ENCODE results near the gene TBX2. TPM values are rescaled to one million over a fixed set of nuclear protein-coding genes. Genes with fewer than 3 reads are reported as not detected.
A peak's percentile ranks its signal among the peaks of the same experiment; 100 is the strongest.

TBX2 gene
- total and polyA plus RNA-seq, 9 of the 15 experiments (the other 6 are each of a cell fraction or from before 2014, with no cell fraction given): 0.18 TPM; not detected in 8

DNA sequence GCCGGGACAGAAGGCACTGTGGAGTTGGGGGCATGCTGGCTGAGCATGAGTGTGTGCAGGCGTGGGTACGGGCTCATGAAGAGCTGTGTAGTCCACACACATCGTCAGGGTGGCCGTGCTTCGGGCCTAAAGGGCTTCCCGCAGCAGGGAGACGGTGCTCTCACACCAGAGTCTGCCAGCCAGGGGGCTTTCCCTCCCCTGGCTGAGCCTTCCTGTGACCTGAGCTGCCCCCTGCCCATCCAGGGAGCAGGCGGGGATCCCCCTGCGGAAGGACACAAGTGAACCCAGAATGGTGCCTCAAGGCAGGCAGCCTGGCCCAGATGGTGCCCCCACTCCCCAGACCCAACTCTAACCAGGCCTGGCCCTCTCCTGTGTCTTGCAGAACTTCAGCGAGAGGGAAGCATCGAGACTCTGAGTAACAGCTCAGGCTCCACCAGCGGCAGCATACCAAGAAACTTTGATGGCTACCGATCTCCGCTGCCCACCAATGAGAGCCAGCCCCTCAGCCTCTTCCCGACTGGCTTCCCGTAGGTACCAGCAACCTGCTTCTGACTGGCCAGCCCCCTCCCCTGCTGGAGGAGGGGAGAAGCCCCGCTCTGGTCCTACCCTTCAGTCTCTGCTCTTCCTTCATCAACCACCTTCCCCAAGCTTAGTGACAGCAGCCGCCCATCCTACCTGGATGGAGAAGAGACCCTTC, 7.9 kb upstream of the TBX2 start:
- no peak for DNase-seq (ENCODE audit: extremely low read depth in 1 of 4, low spot score in 3 of 4)
- no peaks in the 10 kb centered on the region for H3K36me3 ChIP-seq (ENCODE audit: control insufficient read depth, insufficient read depth, low read length)
- ChIA-PET POLR2A (interaction anchor here (0.6 kb wide), 1 partner anchor 41 kb away, joined by 3 read pairs; no protein-coding TSS in a partner anchor), CTCF (ENCODE audit: low intra/inter-chr PET ratio) (no interaction called here)
- H3K4me1 ChIP-seq (replicated peaks in 1 of 2; ENCODE audit: control insufficient read depth in 2 of 2, insufficient read depth in 2 of 2, low read length in 2 of 2): peaks cover 0 to 10% of the 10 kb centered on the region in 2 experiments; a peak in 2 of 5 replicates
- H3K79me2 ChIP-seq (ENCODE audit: control insufficient read depth, insufficient read depth, low read length): no peaks in the 10 kb centered on the region
- H3K27ac ChIP-seq (ENCODE audit: extremely low read depth, low read depth, low read length): no peak overlapping the region
- no peak overlapping the region for H2AFZ ChIP-seq (ENCODE audit: low read depth, low read length)
- peaks cover 13% of the 10 kb centered on the region; the same call in 1 of the 2 replicates for H4K20me1 ChIP-seq (replicated peaks; ENCODE audit: control insufficient read depth, insufficient read depth, low read length)
- 0% methylated on average over 19 of the region's 19 CpGs for WGBS (ENCODE audit: insufficient coverage, low coverage, missing lambda C conversion rate)
- in situ Hi-C loops (cut with MboI) (no loop called here), intact Hi-C loops (cut with micrococcal nuclease) (loop anchor here (5.0 kb wide), 1 partner anchor 669 kb away; no protein-coding TSS in a partner anchor)
- TF ChIP-seq POLR2G (IDR thresholded peaks at IDR 0.05; ENCODE audit: low read depth, low read length): 0 out of 2 replicates have a peak, but pooled peaks have one; percentile 32
- no peak for TF ChIP-seq SIX5 (IDR thresholded peaks at IDR 0.05; ENCODE audit: borderline replicate concordance in 1 of 2, insufficient read depth in 1 of 2, low read depth in 1 of 2, low read length in 2 of 2)
- TF ChIP-seq LARP7 (IDR thresholded peaks at IDR 0.05): no peak
- no peak for TF ChIP-seq BDP1 (IDR thresholded peaks at IDR 0.05; ENCODE audit: insufficient read depth, insufficient read length)
- TF ChIP-seq, protein P1, sequence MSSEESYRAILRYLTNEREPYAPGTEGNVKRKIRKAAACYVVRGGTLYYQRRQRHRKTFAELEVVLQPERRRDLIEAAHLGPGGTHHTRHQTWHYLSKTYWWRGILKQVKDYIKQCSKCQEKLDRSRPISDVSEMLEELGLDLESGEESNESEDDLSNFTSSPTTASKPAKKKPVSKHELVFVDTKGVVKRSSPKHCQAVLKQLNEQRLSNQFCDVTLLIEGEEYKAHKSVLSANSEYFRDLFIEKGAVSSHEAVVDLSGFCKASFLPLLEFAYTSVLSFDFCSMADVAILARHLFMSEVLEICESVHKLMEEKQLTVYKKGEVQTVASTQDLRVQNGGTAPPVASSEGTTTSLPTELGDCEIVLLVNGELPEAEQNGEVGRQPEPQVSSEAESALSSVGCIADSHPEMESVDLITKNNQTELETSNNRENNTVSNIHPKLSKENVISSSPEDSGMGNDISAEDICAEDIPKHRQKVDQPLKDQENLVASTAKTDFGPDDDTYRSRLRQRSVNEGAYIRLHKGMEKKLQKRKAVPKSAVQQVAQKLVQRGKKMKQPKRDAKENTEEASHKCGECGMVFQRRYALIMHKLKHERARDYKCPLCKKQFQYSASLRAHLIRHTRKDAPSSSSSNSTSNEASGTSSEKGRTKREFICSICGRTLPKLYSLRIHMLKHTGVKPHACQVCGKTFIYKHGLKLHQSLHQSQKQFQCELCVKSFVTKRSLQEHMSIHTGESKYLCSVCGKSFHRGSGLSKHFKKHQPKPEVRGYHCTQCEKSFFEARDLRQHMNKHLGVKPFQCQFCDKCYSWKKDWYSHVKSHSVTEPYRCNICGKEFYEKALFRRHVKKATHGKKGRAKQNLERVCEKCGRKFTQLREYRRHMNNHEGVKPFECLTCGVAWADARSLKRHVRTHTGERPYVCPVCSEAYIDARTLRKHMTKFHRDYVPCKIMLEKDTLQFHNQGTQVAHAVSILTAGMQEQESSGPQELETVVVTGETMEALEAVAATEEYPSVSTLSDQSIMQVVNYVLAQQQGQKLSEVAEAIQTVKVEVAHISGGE (CRISPR knock-in tag; IDR thresholded peaks at IDR 0.05): peak in 1 of 3 experiments; percentile 63; a peak in 2 of 6 replicates
- peaks cover 0 to 43% of the 10 kb centered on the region in 2 experiments; a peak in 3 of 5 replicates for H3K27me3 ChIP-seq (ENCODE audit: control insufficient read depth in 2 of 2, insufficient read depth in 2 of 2, low read length in 2 of 2)
- FAIRE-seq: no peak
- no peaks in the 10 kb centered on the region for H3K9me3 ChIP-seq (replicated peaks; ENCODE audit: control insufficient read depth, insufficient read depth, low read depth, low read length)
- H3K4me2 ChIP-seq (ENCODE audit: insufficient read depth, low read length): no peak overlapping the region
- H3K9ac ChIP-seq (ENCODE audit: insufficient read depth in 1 of 2, low read depth in 2 of 2, low read length in 2 of 2): 0 out of 4 replicates have a peak overlapping the region, but pooled peaks of 1 of the 2 experiments have one; percentile 17
- H3K9me1 ChIP-seq (ENCODE audit: control insufficient read depth, insufficient read depth, low read length): no peaks in the 10 kb centered on the region
- no peak overlapping the region for H3K4me3 ChIP-seq
- ATAC-seq: no peak
- no TSS peak for BruUV-seq (replicated peaks)
